HTR-8/SVneo (cell line): Measurements from ENCODE around the gene TMEM201.

Experiments
- DNase-seq: peaks from one replicate; pipeline ENCODE4 v3.0.0; 2011; ENCODE audit warnings: low spot score, mixed read lengths; ENCODE audit not compliant: insufficient read length
- FAIRE-seq: peaks from 2 replicates; lab custom pipeline; 2011; peaks lifted over from hg19 to GRCh38; lab: Jason Lieb, UNC

The TMEM201 gene

DNA sequence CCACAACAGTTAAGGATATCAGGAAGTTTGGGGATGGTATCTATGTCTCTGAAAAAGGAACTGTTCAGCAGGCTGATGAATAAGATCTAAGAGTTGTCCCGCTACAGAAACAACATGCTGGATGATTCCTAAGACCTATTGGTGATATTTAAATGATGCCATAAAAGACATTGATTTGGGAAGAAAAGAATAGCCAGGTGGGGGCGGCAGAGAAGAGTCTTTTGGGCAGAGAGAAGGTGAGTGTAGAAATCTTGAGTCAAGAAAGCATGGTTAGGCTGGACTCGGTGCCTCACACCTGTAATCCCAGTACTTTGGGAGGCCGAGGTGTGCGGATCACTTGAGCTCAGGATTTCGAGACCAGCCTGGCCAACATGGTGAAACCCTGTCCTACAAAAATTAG lies 11.8 kb upstream of the TMEM201 start:
- FAIRE-seq (no peak), DNase-seq (no peak)

DNA sequence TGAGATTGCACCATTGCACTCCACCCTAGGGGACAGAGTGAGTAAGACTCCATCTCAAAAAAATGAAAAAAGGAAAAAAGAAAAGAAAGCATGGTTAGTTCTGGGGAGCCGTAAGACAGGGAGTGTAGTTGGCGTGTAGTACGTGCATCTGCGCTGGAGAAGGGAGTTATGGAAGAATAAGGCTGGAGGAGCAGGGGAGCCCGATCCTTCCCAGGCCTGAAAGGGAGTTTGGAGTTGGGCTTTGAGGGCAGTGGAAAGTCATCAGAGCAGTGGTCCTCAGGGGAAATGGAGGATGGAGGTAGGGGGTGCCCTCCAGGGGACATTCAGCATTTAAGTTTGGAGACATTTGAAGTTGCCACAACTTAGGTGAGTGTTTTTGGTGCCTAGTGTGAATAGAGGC lies 11.3 kb upstream of the TMEM201 start:
- DNase-seq (no peak), FAIRE-seq (no peak)

DNA sequence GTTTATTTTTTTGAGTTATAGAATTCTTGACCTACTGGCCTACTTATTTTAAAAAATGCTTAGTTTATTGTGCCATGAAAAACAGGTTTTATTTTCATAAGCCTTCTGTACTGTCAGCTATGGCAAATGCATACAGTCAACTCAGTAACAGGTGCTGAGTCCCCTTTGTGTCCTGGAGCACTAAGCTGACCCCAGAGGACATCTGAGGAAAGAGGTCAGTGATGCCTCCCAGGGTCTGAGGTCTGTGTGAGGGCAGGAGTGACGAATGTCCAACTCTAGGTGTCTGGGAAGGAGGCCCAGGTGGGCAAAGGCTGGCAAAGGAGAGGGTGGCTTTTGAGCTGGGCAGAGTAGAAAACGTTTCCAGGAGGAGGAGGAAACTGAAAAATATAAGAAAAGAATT lies 7.8 kb upstream of the TMEM201 start:
- no peak for FAIRE-seq
- DNase-seq, result no peak

DNA sequence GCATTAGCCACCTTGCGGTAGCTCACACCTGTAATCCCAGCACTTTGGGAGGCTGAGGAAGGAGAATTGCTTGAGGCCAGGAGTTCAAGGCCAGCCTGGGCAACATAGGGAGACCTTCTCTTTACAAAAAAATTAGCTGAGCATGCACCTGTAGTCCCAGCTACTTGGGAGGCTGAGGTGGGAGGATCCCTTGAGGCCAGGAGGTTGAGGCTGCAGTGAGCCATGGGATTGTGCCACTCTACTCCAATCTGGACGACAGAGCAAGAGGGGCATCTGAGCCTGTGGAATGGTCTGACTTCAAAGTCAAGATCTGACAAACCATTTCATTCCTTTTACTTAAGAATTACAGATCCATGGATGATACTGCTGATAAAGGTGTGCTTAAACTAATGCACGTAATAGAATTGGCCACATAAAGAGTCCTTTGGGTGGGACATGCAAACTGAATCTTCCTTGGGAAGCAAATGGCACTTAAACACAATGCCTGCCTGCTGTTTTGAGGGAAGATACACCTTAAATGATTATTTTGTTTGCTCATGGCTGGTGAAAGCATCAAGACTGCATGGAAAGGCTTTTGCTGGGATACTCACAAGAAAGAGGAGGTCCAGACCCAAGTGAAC lies 2.5 kb upstream of the TMEM201 start:
- no peak for FAIRE-seq
- no peak for DNase-seq

DNA sequence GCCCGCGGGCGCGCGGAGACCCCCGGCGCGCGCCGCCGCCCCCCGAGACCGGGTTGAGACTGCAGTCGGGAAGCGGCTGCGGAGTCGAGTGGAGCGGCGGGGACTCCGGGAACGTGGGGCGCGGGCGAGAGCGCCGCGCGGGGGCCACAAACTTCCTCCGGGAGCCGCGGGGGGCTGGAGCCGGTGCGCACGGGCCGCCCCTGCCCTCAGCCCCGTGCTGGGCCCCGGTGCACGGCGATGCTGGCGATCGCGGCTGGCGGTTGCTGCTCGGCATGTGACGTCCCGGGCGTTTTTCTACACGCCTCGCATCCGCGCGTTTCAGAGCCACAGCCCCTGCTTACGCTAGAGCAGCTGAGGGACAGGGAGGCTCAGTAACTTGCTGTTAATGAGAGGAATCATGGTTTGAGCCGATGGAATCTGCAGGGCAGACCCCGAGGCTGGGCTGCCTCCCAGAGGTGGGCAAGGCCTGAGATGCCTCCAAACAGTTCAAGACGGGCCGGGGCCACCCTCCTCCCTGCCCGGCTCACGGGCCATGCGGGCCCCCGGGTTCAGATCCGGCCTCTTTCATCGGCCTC lies 520 bp downstream of the TMEM201 start:
- no peak for FAIRE-seq
- DNase-seq, result no peak

DNA sequence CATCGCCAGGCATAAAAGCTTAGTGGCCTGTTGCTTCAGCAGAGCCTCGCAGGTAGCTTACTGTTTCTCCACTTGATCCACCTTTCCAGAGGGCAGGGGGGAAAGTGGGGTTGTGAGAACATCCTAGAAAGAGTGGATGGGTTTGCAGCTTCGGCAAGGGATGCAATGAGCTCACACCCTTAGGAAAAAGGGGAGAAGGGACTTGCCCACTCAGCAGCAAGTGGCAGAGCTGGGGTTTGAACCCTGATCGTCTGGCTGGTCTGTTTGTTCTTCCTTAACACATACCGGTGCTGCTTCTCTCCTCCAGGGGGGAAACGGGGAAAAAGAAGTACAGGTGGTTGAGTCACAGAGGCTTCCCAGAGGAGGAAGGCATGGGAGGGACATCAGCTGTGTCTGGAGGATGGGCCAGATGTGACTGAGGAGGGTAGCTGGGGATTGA lies 1.0 kb downstream of the TMEM201 start:
- no peak for FAIRE-seq
- no peak for DNase-seq

DNA sequence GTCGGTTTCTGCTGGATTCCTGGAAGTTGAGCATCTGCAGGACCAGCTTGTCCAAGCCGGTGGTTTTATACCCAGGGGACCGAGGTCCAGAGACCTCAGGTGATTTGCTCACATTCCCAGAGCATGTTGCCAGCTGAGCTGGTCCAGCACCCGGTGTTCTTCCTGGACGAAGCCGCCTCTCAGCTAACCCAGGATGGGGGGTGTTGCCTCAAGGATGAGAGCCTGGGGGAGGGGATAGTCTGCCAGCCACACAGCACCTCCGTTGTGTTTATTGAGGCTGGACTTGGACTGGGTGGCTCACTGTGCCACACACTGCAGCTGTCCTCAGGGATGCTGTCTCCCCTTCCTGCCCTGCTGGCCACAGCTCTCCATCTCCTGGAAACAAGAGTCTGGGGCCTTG lies 1.5 kb downstream of the TMEM201 start:
- DNase-seq, result no peak
- no peak for FAIRE-seq

DNA sequence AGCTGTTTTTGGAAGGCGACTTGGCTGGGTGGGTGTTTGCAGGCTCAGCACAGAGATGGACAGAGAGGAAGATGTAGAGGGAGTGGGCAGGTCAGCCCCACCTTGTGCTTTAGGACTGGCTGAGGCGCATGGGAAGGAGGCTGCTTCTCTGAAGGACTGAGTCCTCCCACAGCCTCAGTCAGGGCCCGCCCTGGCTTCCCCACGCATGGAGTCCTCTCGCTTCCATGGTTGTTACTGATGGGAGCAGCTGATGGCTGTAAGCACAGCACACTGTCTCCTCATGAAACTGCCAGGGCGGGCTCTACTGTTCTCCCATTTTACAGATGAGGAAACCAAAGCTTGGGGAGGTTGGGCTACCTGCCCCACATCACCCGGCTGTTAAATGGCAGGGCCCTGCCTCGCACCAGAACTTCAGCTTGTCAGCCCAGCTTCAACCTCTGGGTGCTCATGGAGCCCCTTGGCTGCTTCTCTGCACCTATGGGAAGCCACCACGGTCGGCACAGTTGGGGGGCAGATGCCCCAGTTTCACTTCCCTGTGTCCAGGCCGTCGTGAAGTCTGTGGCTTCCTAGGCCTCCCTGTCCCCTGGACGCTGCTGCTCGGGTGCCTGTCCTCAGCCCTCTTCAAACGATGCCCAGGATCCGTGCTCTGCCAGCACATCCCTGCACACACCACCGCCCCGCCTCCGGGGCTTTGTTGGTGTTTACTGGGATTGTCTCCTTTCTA lies 2.4 kb downstream of the TMEM201 start:
- FAIRE-seq (no peak), DNase-seq (no peak)

DNA sequence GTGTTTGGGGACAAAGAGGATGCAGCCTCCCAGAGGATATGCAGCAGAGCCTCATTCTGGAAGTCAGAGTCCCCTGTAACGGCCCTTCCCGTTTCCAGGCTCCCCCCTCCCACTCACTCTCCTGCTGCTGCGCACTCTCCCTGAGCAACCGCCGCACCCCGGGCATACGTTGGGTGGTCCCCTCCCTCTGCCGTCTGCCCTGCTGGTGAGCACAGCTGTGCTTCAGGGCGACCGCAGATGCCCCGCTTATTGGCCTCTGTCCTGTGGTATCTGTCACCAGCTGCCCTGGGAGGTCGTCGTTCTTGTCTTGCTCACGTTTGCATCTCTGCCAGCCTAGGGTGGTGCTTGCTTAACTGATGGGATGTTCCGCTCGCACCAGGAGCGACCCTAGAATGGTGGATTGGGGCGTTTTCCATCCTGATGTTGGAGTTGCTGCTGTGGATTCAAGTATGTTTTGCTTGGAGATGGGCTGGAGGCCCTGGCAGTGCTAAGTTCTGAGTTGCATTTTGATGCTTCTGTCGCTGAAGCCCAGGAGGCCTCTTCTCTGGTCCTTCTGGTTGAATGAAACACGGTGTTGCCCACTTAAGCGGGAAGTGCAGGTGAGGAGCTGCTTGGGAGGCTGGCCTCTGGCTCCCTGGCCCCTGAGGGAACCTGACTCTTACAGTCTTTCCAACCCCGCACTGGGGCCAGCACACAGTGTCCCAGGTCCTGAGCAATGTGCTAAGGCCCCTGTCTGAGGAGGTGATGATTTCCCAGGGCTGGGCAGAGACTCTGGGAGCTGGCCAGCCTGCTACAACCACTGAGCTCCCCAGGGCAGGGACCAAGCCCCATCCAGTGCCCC lies 3.2 kb downstream of the TMEM201 start:
- FAIRE-seq, result no peak

DNA sequence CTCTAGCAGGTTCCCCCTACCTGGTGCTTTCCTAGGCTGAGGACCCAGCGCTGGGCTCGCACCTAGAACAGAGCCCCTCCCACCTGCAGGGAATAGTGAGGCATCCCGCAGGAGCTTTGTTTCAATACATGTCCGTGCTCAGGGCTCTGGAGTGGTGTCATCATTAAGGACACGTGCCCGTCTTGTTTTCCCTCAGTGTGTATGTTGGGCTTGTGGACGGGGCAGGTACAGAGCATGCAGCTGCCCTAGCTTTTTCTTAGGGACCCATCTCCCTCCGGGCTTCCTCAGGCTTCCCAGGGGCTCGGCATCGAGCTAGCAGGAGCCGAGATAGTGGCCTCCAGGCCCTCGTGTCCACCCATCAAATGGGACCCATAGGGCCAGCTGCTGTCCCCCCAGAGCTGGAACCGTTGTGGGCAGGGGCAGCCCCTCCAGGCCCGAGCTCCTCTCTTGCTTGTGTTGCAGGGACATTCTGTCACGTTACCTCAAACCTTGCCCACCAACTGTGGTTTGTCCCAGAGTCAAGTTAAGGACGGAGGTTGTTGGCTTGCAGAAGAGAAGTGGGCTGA lies 3.9 kb downstream of the TMEM201 start:
- FAIRE-seq (no peak), DNase-seq (no peak)

More for the DNA sequence above, 3.2 kb downstream of the TMEM201 start:
- DNase-seq, result no peak

DNA sequence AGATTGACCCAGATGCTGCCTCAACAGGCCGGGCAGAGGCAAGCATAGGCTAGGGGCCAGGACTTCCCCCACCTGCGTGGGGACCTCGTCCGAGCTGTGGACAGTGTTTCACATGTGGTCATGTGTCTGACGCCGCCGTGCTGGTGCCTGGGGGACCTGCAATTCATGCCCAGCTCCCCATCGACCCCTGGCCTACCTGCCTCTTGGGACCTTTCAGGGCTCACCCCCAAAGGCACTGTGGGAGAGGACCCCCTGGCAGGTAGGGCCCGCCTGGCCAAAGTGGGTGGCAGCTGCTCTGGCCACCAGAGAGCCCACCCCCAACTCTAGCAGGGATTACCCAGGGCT lies 4.4 kb downstream of the TMEM201 start:
- FAIRE-seq (no peak), DNase-seq (no peak)

DNA sequence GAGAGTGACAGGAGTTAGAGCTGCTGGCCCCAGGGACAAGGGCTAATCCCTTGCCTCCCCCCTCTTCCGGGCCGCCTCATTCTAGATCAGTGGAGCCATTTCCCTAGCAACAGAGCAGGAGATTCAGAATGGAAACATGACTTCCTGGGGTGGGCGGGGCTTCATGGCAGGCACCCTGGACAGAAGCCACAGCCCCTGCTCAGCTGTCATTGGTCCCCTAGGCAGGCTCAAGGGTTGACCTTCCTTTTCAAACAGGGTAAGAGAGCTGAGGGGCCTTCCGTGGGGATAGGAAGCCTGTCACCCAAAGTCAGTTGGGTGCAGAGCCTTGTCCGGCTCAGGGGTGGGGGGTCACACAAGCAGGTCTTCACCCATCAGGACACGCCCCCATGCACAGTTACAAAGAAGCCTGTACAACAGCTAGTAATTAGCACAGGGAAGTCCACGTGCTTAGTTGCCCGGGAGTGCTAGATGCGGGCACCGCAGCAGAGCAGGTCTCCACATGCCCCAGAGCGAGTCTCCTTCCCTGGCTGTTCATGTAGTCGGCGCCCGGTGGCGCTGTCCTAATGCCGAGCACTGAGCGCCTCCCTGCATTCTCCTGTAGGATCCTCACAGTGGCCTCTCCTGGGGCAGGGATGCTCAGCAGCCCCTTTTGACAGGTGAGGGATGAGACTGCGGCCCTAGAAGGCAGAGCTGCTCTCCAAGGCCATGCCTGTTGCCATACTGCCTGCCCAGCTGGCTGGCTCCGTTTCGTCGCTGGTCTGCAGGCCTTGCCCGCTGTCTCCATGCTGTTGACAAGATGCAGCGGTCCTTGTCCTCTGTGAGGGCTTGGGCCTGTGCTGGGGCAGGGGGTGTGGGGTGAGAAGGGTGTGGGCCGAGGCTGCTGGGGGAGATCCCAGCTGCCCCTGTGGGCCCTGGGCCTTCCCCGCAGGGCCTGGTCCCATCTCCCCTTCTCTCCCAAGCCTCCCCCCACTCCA lies 5.1 kb downstream of the TMEM201 start:
- FAIRE-seq (no peak), DNase-seq (peak; percentile 34)

DNA sequence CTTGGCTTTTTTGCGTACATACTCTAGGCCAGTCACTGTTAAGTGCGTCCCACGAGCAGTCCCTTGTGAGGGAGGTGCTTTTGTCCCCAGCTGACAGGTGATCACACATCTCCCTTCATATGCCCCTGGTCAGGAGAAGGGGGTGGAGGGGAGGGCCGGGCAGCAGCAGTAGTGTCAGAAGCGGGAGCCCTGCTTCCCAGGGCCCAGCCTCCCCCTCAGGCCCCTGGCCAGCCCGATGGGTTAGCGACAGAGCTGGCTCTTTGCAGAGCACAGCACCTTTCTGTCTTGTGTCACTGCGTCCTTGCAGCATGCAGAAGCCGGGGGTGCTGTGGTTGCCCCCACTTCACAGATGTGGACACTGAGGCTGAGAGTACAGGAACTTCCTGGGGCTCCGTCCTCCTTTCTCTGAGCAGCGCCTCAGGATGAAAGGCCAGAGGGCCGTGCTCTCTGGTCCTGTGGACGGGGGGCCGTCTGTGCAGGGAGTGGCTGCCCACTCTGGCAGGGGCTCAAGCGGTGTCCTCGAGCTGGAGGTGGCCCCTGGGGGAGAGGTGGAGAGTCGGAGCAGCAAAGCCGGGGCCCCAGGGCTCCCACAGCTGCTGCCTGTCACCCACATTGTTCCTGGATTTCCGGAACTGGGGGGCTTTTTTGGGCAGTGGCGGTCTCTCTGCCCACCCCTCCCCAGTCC lies 5.9 kb downstream of the TMEM201 start:
- DNase-seq, result no peak
- FAIRE-seq, result no peak

DNA sequence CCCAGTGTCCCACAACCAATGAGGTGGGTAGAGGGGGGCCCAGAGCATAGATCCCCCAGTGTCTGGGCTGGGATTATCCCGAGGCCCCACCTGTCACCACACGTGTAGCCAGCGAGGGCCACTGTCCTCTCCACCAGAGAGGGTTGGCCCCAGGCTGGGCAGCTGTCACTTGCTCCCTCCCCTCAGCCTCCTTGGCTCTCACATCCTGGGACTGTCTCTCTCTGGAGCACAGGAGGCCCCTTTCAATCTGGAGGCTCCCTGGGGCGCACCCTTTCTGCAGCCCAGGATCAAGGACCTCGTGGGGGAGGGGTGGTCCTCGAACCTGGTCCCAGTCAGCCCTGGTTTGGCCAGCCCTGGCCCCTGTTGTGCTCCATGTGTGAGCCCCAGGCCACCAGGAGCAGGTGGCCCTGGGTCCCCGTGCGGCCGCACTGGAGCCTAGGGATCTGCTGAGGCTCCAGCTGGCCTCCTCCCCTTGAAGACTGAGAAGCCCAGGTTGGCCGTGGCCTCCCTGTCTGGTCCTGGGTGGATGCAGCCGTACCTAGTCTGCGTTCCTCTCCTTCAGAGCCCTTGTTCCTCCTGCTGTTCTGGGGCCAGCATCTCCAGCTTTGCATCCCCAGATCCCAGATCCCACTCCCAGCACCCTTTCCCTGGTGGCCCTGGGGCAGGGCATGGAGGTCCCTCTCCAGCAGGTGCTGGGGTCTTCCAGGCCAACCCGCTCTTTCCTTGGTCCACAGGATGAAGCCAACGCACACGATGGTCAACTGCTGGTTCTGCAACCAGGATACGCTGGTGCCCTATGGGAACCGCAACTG lies 6.7 kb downstream of the TMEM201 start:
- FAIRE-seq (no peak), DNase-seq (no peak)

DNA sequence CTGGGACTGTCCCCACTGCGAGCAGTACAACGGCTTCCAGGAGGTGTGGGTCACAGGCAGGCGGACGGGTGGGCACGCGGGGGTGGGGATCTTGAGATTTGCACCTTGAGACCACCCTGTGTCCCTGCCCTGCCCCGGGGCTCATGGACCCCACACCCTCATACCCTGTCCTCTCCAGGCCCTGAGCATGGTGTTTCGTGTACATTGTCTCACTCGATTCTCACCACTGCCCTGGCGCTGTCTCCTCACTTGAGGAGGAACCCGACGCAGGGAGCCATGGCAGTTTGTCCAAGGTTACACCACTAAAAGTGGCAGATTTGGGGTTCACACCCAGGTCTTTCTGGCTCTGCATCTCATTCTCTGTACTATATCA lies 7.2 kb downstream of the TMEM201 start:
- DNase-seq (no peak), FAIRE-seq (no peak)

DNA sequence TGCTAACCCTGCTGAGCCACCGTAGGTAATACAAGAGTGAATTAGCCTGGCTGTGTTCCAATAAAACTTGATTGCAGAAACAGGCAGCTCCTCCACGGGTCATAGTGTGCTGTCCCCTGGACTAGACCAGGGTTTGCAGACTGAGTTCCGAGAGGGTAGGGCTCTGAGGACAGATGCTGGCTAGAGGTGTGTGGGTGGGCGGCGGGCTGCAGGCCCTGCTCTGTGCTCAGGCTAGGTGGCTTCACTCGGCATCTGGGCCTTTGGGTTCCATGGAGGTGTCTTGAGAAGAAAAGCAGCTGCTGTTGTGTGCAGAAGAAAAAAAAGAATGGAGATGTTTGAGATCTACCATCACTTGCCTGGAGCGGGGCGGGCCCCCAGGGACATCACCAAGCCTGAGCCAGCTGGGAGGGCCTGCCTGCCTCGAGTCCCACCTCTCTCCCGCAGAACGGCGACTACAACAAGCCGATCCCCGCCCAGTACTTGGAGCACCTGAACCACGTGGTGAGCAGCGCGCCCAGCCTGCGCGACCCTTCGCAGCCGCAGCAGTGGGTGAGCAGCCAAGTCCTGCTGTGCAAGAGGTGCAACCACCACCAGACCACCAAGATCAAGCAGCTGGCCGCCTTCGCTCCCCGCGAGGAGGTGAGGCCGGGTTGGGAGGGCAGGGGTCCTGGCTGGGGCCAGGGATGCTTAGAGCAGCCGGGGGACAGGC lies 7.9 kb downstream of the TMEM201 start:
- DNase-seq, result no peak
- no peak for FAIRE-seq
